Mesendoderm (in vitro differentiated cells): Measurements from ENCODE around the gene GSTM3.

Experiments
- DNase-seq: peaks from one replicate; pipeline ENCODE4 v3.0.0; 2013
- H2AK5ac ChIP-seq: 2 replicates; pipeline ENCODE4 v1.6.1; 2013; ENCODE audit warnings: low read length, inconsistent platforms
- H2BK120ac ChIP-seq: 2 replicates; pipeline ENCODE4 v1.6.1; 2013; ENCODE audit warnings: low read depth, mild to moderate bottlenecking, low read length, moderate library complexity, mixed read lengths
- H2BK15ac ChIP-seq: replicated peaks from 2 replicates; pipeline ENCODE4 v1.6.1; 2013; ENCODE audit warnings: low read depth, mild to moderate bottlenecking, moderate library complexity
- H2BK5ac ChIP-seq: 2 replicates; pipeline ENCODE4 v1.6.1; 2013; ENCODE audit warnings: low read length, inconsistent platforms
- H3K18ac ChIP-seq: 2 replicates; pipeline ENCODE4 v1.6.1; 2013; ENCODE audit warnings: mild to moderate bottlenecking, low read length, mixed read lengths
- H3K23ac ChIP-seq: one replicate; pipeline ENCODE4 v1.6.1; 2013; ENCODE audit warnings: low read length
- H3K27ac ChIP-seq: 2 replicates; pipeline ENCODE4 v1.5.1; 2013; ENCODE audit warnings: low read depth, mild to moderate bottlenecking, inconsistent platforms, low read length, moderate library complexity
- H3K27me3 ChIP-seq: 2 replicates; pipeline ENCODE4 v1.6.1; 2013; ENCODE audit warnings: low read length, control low read depth, mild to moderate bottlenecking, inconsistent platforms; ENCODE audit not compliant: insufficient read depth, poor library complexity
- H3K36me3 ChIP-seq: 2 replicates; pipeline ENCODE4 v1.6.1; 2013; ENCODE audit warnings: low read length, inconsistent platforms; ENCODE audit not compliant: control insufficient read depth, insufficient read depth
- H3K4ac ChIP-seq: one replicate; pipeline ENCODE4 v1.6.1; 2013; ENCODE audit warnings: low read depth, mild to moderate bottlenecking, low read length, moderate library complexity
- H3K4me1 ChIP-seq: 2 replicates; pipeline ENCODE4 v1.6.1; 2013; ENCODE audit warnings: low read depth, low read length, inconsistent platforms; ENCODE audit not compliant: control insufficient read depth
- H3K4me2 ChIP-seq: 2 replicates; pipeline ENCODE4 v1.6.1; 2013; ENCODE audit warnings: low read length
- H3K4me3 ChIP-seq: 2 replicates; pipeline ENCODE4 v1.5.1; 2013; ENCODE audit warnings: mild to moderate bottlenecking, low read length
- H3K56ac ChIP-seq: one replicate; pipeline ENCODE4 v1.6.1; 2013; ENCODE audit warnings: low read length
- H3K79me1 ChIP-seq: 2 replicates; pipeline ENCODE4 v1.6.1; 2013; ENCODE audit warnings: low read length, inconsistent platforms
- H3K79me2 ChIP-seq: 2 replicates; pipeline ENCODE4 v1.6.1; 2013; ENCODE audit warnings: mild to moderate bottlenecking, low read length; ENCODE audit not compliant: control insufficient read depth, insufficient read depth
- H3K9ac ChIP-seq: 2 replicates; pipeline ENCODE4 v1.6.1; 2013; ENCODE audit warnings: low read length, inconsistent platforms
- H4K5ac ChIP-seq: one replicate; pipeline ENCODE4 v1.6.1; 2013; ENCODE audit warnings: low read length
- H4K8ac ChIP-seq: one replicate; pipeline ENCODE4 v1.6.1; 2013; ENCODE audit warnings: low read depth, mild to moderate bottlenecking, control low read depth, low read length, moderate library complexity
- WGBS: extraction: QIAGEN DNeasy Blood & Tissue Kit; methylation state at CpG from one replicate; pipeline ENCODE4 v1.1.7; 2013; ENCODE audit warnings: low lambda C conversion rate, missing lambda C conversion rate; ENCODE audit not compliant: insufficient coverage; ENCODE audit errors: extremely low coverage; 5-methylcytosine and 5-hydroxymethylcytosine counted together

The GSTM3 gene

DNA sequence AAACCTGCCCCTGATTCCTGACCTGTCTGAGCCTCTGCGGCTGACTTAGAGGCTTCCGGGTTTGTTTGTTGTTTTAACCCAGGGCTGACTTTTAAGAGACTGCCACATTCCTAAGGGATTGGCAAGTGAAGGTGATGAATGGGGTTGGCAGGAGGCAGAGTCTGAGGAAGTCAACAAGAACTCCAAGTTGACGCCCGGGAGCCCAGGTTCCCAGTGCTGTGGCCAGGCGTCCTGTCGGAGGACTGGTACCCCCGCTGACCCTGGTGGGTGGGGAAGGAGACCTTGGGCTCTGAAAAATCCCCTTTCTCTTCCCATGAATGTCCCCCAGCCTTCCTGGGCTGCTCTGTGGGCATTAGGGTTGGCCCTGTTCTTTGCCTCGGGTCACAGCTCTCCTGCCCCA lies 42.6 kb upstream of the GSTM3 start:
- Histone ChIP-seq H4K5ac (no peak overlapping the region), H4K8ac (no peak overlapping the region), H3K4me2 (no peak overlapping the region), H2BK120ac (no peak overlapping the region), H3K79me1 (no peaks in the 10 kb centered on the region), H3K27me3 (no peaks in the 10 kb centered on the region), H3K4me3 (no peak overlapping the region), H3K4me1 (peaks cover 3% of the 10 kb centered on the region), H3K56ac (no peak overlapping the region), H2BK5ac (no peak overlapping the region), H3K27ac (no peak overlapping the region), H3K79me2 (no peaks in the 10 kb centered on the region), H3K23ac (no peak overlapping the region), H2BK15ac (no peak overlapping the region), H3K36me3 (no peaks in the 10 kb centered on the region), H3K18ac (no peak overlapping the region), H3K4ac (no peak overlapping the region), H2AK5ac (no peak overlapping the region), H3K9ac (no peak overlapping the region)
- no CpG with 5 or more reads among the region's 8 CpGs for WGBS
- DNase-seq = peak; percentile 84

DNA sequence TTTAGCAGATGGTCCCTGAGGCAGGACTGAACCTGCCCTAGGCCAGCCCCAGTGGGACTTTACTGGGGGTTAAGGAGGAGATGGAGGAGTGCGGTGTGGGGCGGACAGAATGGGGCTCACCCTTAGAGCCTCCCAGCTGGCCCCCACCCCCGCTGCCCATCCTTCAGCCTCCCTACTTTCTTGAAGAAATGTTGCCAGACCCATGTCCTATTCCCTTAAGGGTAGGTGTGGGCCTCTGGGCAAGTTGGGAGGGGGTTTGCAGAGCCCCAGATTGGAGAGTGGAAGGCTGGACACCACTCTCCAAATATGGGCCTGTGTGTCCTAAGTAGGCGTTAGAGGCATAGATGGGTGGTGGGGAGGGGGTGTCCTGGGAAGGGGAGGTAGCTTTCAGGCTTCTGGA lies 42.1 kb upstream of the GSTM3 start:
- Histone ChIP-seq H3K56ac (no peak overlapping the region), H3K18ac (no peak overlapping the region), H3K4me3 (no peak overlapping the region), H3K23ac (no peak overlapping the region), H3K36me3 (no peaks in the 10 kb centered on the region), H3K4me2 (no peak overlapping the region), H2BK120ac (no peak overlapping the region), H4K8ac (no peak overlapping the region), H2BK15ac (no peak overlapping the region), H2BK5ac (no peak overlapping the region), H3K79me1 (no peaks in the 10 kb centered on the region), H3K4ac (no peak overlapping the region), H3K27me3 (no peaks in the 10 kb centered on the region), H2AK5ac (no peak overlapping the region), H4K5ac (no peak overlapping the region), H3K27ac (no peak overlapping the region), H3K9ac (no peak overlapping the region), H3K79me2 (no peaks in the 10 kb centered on the region), H3K4me1 (peaks cover 3% of the 10 kb centered on the region)
- DNase-seq = no peak
- WGBS = no CpG with 5 or more reads among the region's 4 CpGs

- H3K4ac ChIP-seq = no peak overlapping the region
- peaks cover 3% of the 10 kb centered on the region for H3K4me1 ChIP-seq
- H3K9ac ChIP-seq = no peak overlapping the region
- H3K56ac ChIP-seq = no peak overlapping the region
- no peak overlapping the region for H3K4me3 ChIP-seq
- no peak overlapping the region for H2AK5ac ChIP-seq
- no peak overlapping the region for H2BK120ac ChIP-seq
- no peak for DNase-seq
- H4K5ac ChIP-seq = no peak overlapping the region
- H3K18ac ChIP-seq = no peak overlapping the region
- H3K4me2 ChIP-seq = no peak overlapping the region
- H3K23ac ChIP-seq = no peak overlapping the region
- H3K27ac ChIP-seq = no peak overlapping the region
- no peaks in the 10 kb centered on the region for H3K36me3 ChIP-seq
- no peak overlapping the region for H2BK15ac ChIP-seq
- H3K79me1 ChIP-seq = no peaks in the 10 kb centered on the region
- no peaks in the 10 kb centered on the region for H3K79me2 ChIP-seq
- no peak overlapping the region for H4K8ac ChIP-seq
- WGBS = no CpG with 5 or more reads among the region's 1 CpG
- H3K27me3 ChIP-seq = no peaks in the 10 kb centered on the region
- no peak overlapping the region for H2BK5ac ChIP-seq
These were observed 41.7 kb upstream of the GSTM3 start for GRCh38 chr1:109782514-109782913.

GRCh38 chr1:109781806-109782205 lies 41.0 kb upstream of the GSTM3 start:
- Histone ChIP-seq H3K36me3 (no peaks in the 10 kb centered on the region), H3K79me2 (no peaks in the 10 kb centered on the region), H4K8ac (no peak overlapping the region), H3K27me3 (no peaks in the 10 kb centered on the region), H2AK5ac (no peak overlapping the region), H2BK5ac (no peak overlapping the region), H3K4me1 (peaks cover 3% of the 10 kb centered on the region), H2BK120ac (no peak overlapping the region), H3K4me2 (no peak overlapping the region), H3K9ac (no peak overlapping the region), H3K4ac (no peak overlapping the region), H3K23ac (no peak overlapping the region), H3K4me3 (no peak overlapping the region), H4K5ac (no peak overlapping the region), H3K18ac (no peak overlapping the region), H3K79me1 (no peaks in the 10 kb centered on the region), H3K27ac (no peak overlapping the region), H2BK15ac (no peak overlapping the region), H3K56ac (no peak overlapping the region)
- DNase-seq = no peak
- no CpG with 5 or more reads among the region's 2 CpGs for WGBS

- WGBS = no CpG with 5 or more reads among the region's 1 CpG
- Histone ChIP-seq H3K4ac (no peak overlapping the region), H2BK5ac (no peak overlapping the region), H3K36me3 (no peaks in the 10 kb centered on the region), H3K79me1 (no peaks in the 10 kb centered on the region), H2AK5ac (no peak overlapping the region), H3K9ac (no peak overlapping the region), H3K18ac (no peak overlapping the region), H3K27me3 (no peaks in the 10 kb centered on the region), H4K5ac (no peak overlapping the region), H3K4me1 (peaks cover 3% of the 10 kb centered on the region), H3K27ac (no peak overlapping the region), H4K8ac (no peak overlapping the region), H3K79me2 (no peaks in the 10 kb centered on the region), H2BK15ac (no peak overlapping the region), H2BK120ac (no peak overlapping the region), H3K4me2 (no peak overlapping the region), H3K4me3 (no peak overlapping the region), H3K23ac (no peak overlapping the region), H3K56ac (no peak overlapping the region)
- no peak for DNase-seq
These were observed 40.1 kb upstream of the GSTM3 start for GRCh38 chr1:109780982-109781381.

- Histone ChIP-seq H2BK5ac (no peak overlapping the region), H2BK120ac (no peak overlapping the region), H3K79me1 (no peaks in the 10 kb centered on the region), H3K4me3 (no peak overlapping the region), H3K23ac (no peak overlapping the region), H2BK15ac (no peak overlapping the region), H3K18ac (no peak overlapping the region), H3K79me2 (no peaks in the 10 kb centered on the region), H4K5ac (no peak overlapping the region), H3K9ac (no peak overlapping the region), H3K36me3 (no peaks in the 10 kb centered on the region), H4K8ac (no peak overlapping the region), H3K4me1 (peaks cover 1% of the 10 kb centered on the region), H3K56ac (no peak overlapping the region), H3K4me2 (no peak overlapping the region), H2AK5ac (no peak overlapping the region), H3K27me3 (no peaks in the 10 kb centered on the region), H3K27ac (no peak overlapping the region), H3K4ac (no peak overlapping the region)
- DNase-seq = no peak
- no CpG with 5 or more reads among the region's 9 CpGs for WGBS
These were observed 37.3 kb upstream of the GSTM3 start for GRCh38 chr1:109777980-109778625.
